Left lung (tissue), 10 donors: ENCODE results near the gene PTPRN2. TPM values are rescaled to one million over a fixed set of nuclear protein-coding genes. Genes with fewer than 3 reads are reported as not detected.

ENCODE experiments used
- ATAC-seq: fragments of 200-7000 bp; cut with Tn5 transposase; one replicate; pipeline ENCODE4 v1.9.1; 2020; ENCODE audit warnings: moderate library complexity
- DNase-seq, 4 donors: peaks; one replicate each; pipeline ENCODE4 v3.0.0-alpha.2; 2013 to 2020
- H3K27ac ChIP-seq, 2 donors: fragments of 200-600 bp; sonication (generic) in 1 of 2; one replicate each; pipeline versions ENCODE4 v1.5.0 to v1.8.0; 2020 to 2021
- H3K27me3 ChIP-seq, 2 donors: fragments of 200-600 bp; sonication (generic) in 1 of 2; one replicate each; pipeline versions ENCODE4 v1.5.0 to v1.8.0; 2020 to 2021
- H3K36me3 ChIP-seq, 2 donors: fragments of 200-600 bp; sonication (generic) in 1 of 2; one replicate each; pipeline versions ENCODE4 v1.5.0 to v1.8.0; 2020 to 2021
- H3K4me1 ChIP-seq, 2 donors: fragments of 200-600 bp; one replicate each; pipeline ENCODE4 v1.8.0; 2021
- H3K4me3 ChIP-seq, 2 donors: fragments of 200-600 bp; sonication (generic) in 1 of 2; one replicate each; pipeline versions ENCODE4 v1.5.0 to v1.8.0; 2020 to 2021; ENCODE audit warnings: mild to moderate bottlenecking in 1 of 2
- H3K9me3 ChIP-seq, 2 donors: fragments of 200-600 bp; sonication (generic) in 1 of 2; one replicate each; pipeline versions ENCODE4 v1.5.0 to v1.8.0; 2020 to 2021
- intact Hi-C, 2 donors: fragments of 100-400 bp; cut with DNase I; formaldehyde crosslinking; loops; one replicate each; pipeline versions ENCODE4 v1.11.2 to v1.14.2; 2022
- polyA plus RNA-seq, 6 donors: library from polyadenylated mRNA; unstranded; fragments of 120-200 nt; gene quantifications; one replicate each; pipeline ENCODE4 v1.2.1, GENCODE V29; 2013; ENCODE audit not compliant: insufficient read length in 6 of 6
- total RNA-seq, 2 donors: library from RNA; stranded (reverse); fragmentation: NEBNext Ultra II Directional; extraction: Animal tissue kit (Norgen Biotek cat#: 25700); gene quantifications; one replicate each; pipeline ENCODE4 v1.2.1, GENCODE V29; 2021
- TF ChIP-seq, protein P1 (sequence below), 2 donors: fragments of 200-600 bp; sonication (generic) in 1 of 2; IDR thresholded peaks; one replicate each; pipeline versions ENCODE4 v1.5.0 to v1.8.0; 2021; ENCODE audit warnings: antibody characterized with exemption in 2 of 2
- donor health status: DM: no; HTN: yes; CAD: no.
- donor health status: DM: no; HTN: no; CAD: no.

PTPRN2 gene
- total and polyA plus RNA-seq, 8 donors: 4.0 to 7.8 (median 6.8) TPM

DNA sequence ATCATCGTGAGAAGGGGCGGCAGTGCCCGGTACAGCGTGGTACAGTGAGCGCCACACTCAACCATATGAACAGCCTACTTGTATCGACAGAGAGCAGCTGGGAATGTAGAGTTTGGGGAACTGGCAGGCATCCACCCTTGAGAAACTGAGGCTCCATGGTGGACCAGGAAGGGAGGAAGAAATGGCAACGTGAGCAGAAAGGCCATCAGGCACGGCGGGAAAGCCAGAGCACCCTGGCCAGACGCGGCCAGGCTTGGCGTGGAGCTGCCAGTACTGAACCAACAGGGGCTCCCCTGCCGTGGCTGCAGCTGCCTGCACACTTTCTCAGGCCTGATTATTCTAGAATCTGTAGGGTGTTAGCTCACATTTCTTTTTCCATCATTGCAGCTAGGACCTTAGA lies 442.3 kb downstream of the PTPRN2 start:
- intact Hi-C loops: no loop called here
- Histone ChIP-seq H3K4me3 (no peak overlapping the region), H3K27ac (no peak overlapping the region), H3K9me3 (peaks cover 0 to 48% of the 10 kb centered on the region in 2 donors), H3K27me3 (no peaks in the 10 kb centered on the region), H3K36me3 (no peaks in the 10 kb centered on the region), H3K4me1 (no peaks in the 10 kb centered on the region)
- ATAC-seq: no peak
- TF ChIP-seq, protein P1, sequence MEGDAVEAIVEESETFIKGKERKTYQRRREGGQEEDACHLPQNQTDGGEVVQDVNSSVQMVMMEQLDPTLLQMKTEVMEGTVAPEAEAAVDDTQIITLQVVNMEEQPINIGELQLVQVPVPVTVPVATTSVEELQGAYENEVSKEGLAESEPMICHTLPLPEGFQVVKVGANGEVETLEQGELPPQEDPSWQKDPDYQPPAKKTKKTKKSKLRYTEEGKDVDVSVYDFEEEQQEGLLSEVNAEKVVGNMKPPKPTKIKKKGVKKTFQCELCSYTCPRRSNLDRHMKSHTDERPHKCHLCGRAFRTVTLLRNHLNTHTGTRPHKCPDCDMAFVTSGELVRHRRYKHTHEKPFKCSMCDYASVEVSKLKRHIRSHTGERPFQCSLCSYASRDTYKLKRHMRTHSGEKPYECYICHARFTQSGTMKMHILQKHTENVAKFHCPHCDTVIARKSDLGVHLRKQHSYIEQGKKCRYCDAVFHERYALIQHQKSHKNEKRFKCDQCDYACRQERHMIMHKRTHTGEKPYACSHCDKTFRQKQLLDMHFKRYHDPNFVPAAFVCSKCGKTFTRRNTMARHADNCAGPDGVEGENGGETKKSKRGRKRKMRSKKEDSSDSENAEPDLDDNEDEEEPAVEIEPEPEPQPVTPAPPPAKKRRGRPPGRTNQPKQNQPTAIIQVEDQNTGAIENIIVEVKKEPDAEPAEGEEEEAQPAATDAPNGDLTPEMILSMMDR (IDR thresholded peaks at IDR 0.05): no peak
- DNase-seq: no peak

GRCh38 chr7:158143196-158144120 lies 444.2 kb downstream of the PTPRN2 start:
- intact Hi-C loops: no loop called here
- Histone ChIP-seq H3K27ac (no peak overlapping the region), H3K27me3 (no peaks in the 10 kb centered on the region), H3K36me3 (no peaks in the 10 kb centered on the region), H3K4me3 (no peak overlapping the region), H3K4me1 (no peaks in the 10 kb centered on the region), H3K9me3 (peaks cover 0 to 43% of the 10 kb centered on the region in 2 donors)
- ATAC-seq: no peak
- no peak for DNase-seq
- TF ChIP-seq, protein P1 (IDR thresholded peaks at IDR 0.05): no peak

- ATAC-seq (no peak), DNase-seq (no peak)
- no peak overlapping the region for H3K27ac ChIP-seq
- H3K27me3 ChIP-seq: no peaks in the 10 kb centered on the region
- TF ChIP-seq, protein P1 (IDR thresholded peaks at IDR 0.05): no peak
- H3K4me3 ChIP-seq: no peak overlapping the region
- peaks cover 0 to 47% of the 10 kb centered on the region in 2 donors for H3K9me3 ChIP-seq
- intact Hi-C loops: no loop called here
- no peaks in the 10 kb centered on the region for H3K36me3 ChIP-seq
- H3K4me1 ChIP-seq: no peaks in the 10 kb centered on the region
Measured at GRCh38 chr7:158142657-158143056, 445.0 kb downstream of the PTPRN2 start.

DNA sequence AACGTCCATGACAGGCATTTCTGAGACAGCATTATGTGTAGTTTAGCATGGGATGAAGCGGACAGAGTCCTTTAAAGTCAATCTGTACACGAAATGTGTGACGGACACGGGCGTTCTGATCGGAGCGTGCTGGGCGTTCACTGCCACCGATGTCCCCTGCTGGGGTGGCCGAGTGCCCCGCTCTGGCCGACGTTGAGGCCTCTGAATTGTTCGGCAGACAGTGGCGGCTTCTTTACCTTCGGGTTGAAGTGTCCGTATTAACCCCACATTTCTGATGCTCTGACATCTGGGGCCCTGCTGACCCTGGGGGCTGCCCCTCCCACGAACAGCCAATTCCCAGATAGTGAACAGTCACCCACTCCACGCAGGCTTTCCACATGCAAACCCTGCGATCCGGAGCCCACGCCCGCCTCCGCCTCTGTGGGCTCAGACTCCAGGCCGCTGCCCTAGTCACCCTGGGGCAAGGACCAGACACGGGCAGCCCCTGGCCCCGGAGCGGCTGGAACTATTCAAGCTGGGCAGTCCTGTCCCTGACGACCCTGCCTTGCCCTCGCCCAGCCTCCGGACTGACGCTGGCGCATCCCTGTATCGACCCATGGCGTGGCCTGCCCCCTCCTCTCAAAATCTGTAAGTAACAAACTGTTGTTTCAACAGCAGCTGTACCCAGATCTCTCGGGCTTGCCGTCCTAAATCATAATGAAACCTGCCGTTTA lies 445.7 kb downstream of the PTPRN2 start:
- TF ChIP-seq, protein P1 (IDR thresholded peaks at IDR 0.05): no peak
- no peak for DNase-seq
- ATAC-seq: no peak
- no peaks in the 10 kb centered on the region for H3K36me3 ChIP-seq
- H3K4me1 ChIP-seq: no peaks in the 10 kb centered on the region
- H3K9me3 ChIP-seq: peaks cover 0 to 51% of the 10 kb centered on the region in 2 donors
- H3K27me3 ChIP-seq: no peaks in the 10 kb centered on the region
- no peak overlapping the region for H3K27ac ChIP-seq
- no peak overlapping the region for H3K4me3 ChIP-seq
- intact Hi-C loops: no loop called here

- TF ChIP-seq, protein P1 (IDR thresholded peaks at IDR 0.05): no peak
- ATAC-seq: no peak
Measured at GRCh38 chr7:158141221-158141582, 446.4 kb downstream of the PTPRN2 start.

More at GRCh38 chr7:158141221-158141582, 446.4 kb downstream of the PTPRN2 start:
- Histone ChIP-seq H3K27me3 (no peaks in the 10 kb centered on the region), H3K4me3 (no peak overlapping the region), H3K9me3 (peaks cover 0 to 47% of the 10 kb centered on the region in 2 donors), H3K27ac (no peak overlapping the region), H3K36me3 (no peaks in the 10 kb centered on the region), H3K4me1 (no peaks in the 10 kb centered on the region)
- intact Hi-C loops: no loop called here
- DNase-seq: no peak
